DND-41 (cell line): ENCODE measurements around the gene ENTPD8.

ENCODE experiments used
- ATAC-seq: fragments of 200-7000 bp; cut with Tn5 transposase; 3 replicates; pipeline ENCODE4 v1.9.1; 2021; ENCODE audit warnings: low read depth; ENCODE audit not compliant: insufficient read depth
- DNase-seq: peaks from one replicate; pipeline ENCODE4 v3.0.0-alpha.2; 2020
- H2AFZ ChIP-seq: 2 replicates; pipeline ENCODE4 v1.6.0; 2012; ENCODE audit warnings: low read depth, low read length
- H3K27ac ChIP-seq: 2 replicates; pipeline ENCODE4 v1.5.1; 2012; ENCODE audit warnings: low read length, inconsistent platforms
- H3K27me3 ChIP-seq: fragments of 200-600 bp; sonication (generic); 2 replicates; pipeline ENCODE4 v1.6.0; 2012; ENCODE audit warnings: low read length, mild to moderate bottlenecking, inconsistent platforms; ENCODE audit not compliant: insufficient read depth, poor library complexity
- H3K36me3 ChIP-seq: 2 replicates; pipeline ENCODE4 v1.5.1; 2012; ENCODE audit warnings: low read length, inconsistent platforms; ENCODE audit not compliant: insufficient read depth
- H3K4me1 ChIP-seq: 2 replicates; pipeline ENCODE4 v1.5.1; 2012; ENCODE audit warnings: mild to moderate bottlenecking, low read length; ENCODE audit not compliant: insufficient read depth
- H3K4me2 ChIP-seq: 2 replicates; pipeline ENCODE4 v1.6.0; 2012; ENCODE audit warnings: mild to moderate bottlenecking, moderate library complexity, low read length, inconsistent platforms; ENCODE audit not compliant: insufficient read depth
- H3K4me3 ChIP-seq, 2 experiments: fragments of 200-600 bp in 1 of 2; shearing (Covaris generic) in 1 of 2; 2 replicates each; pipeline ENCODE4 v1.5.1; 2012 to 2016; ENCODE audit warnings: inconsistent platforms in 2 of 2, low read length in 2 of 2, mild to moderate bottlenecking in 2 of 2, low read depth in 1 of 2, moderate library complexity in 1 of 2
- H3K79me2 ChIP-seq: 2 replicates; pipeline ENCODE4 v1.6.0; 2012; ENCODE audit warnings: low read length, inconsistent platforms; ENCODE audit not compliant: insufficient read depth
- H3K9ac ChIP-seq: 2 replicates; pipeline ENCODE4 v1.6.0; 2012; ENCODE audit warnings: low read depth, mild to moderate bottlenecking, inconsistent platforms, low read length, moderate library complexity
- H3K9me3 ChIP-seq: 2 replicates; pipeline ENCODE4 v1.5.1; 2012; ENCODE audit warnings: low read length, moderate library complexity, mild to moderate bottlenecking, inconsistent platforms; ENCODE audit not compliant: insufficient read depth, severe bottlenecking
- H4K20me1 ChIP-seq: 2 replicates; pipeline ENCODE4 v1.6.0; 2012; ENCODE audit warnings: low read length; ENCODE audit not compliant: insufficient read depth
- CTCF ChIP-seq: IDR thresholded peaks from 2 replicates; pipeline ENCODE4 v1.5.1; 2012; ENCODE audit warnings: borderline replicate concordance, low read length, moderate library complexity, mild to moderate bottlenecking; ENCODE audit not compliant: poor library complexity, severe bottlenecking; ENCODE audit errors: extremely low read depth
- EZH2 ChIP-seq: IDR thresholded peaks from 3 replicates; pipeline ENCODE4 v1.6.1; 2012; ENCODE audit warnings: borderline replicate concordance, low read depth, mild to moderate bottlenecking, moderate library complexity, low read length, inconsistent platforms; ENCODE audit not compliant: severe bottlenecking

ENTPD8 gene

GRCh38 chr9:137454597-137455358 lies 13.6 kb upstream of the ENTPD8 start:
- H3K9me3 ChIP-seq, result no peaks in the 10 kb centered on the region
- no peak overlapping the region for H3K27ac ChIP-seq
- H3K79me2 ChIP-seq, result no peaks in the 10 kb centered on the region
- H3K9ac ChIP-seq, result no peak overlapping the region
- no peaks in the 10 kb centered on the region for H3K27me3 ChIP-seq
- TF ChIP-seq EZH2 (no peak), CTCF (no peak)
- H3K4me1 ChIP-seq, result no peaks in the 10 kb centered on the region
- H4K20me1 ChIP-seq, result peaks cover 29% of the 10 kb centered on the region
- H3K4me2 ChIP-seq, result no peak overlapping the region
- ATAC-seq, result no peak
- no peak overlapping the region for H2AFZ ChIP-seq
- H3K4me3 ChIP-seq, result no peak overlapping the region
- no peak for DNase-seq
- no peaks in the 10 kb centered on the region for H3K36me3 ChIP-seq

- no peaks in the 10 kb centered on the region for H3K36me3 ChIP-seq
- H2AFZ ChIP-seq, result no peak overlapping the region
- no peak for ATAC-seq
- TF ChIP-seq EZH2, result no peak
- TF ChIP-seq CTCF, result no peak
- H3K9ac ChIP-seq, result no peak overlapping the region
- no peaks in the 10 kb centered on the region for H3K27me3 ChIP-seq
- no peaks in the 10 kb centered on the region for H3K4me1 ChIP-seq
- no peak overlapping the region for H3K4me2 ChIP-seq
- no peak overlapping the region for H3K4me3 ChIP-seq
- H3K9me3 ChIP-seq, result no peaks in the 10 kb centered on the region
- peaks cover 29% of the 10 kb centered on the region for H4K20me1 ChIP-seq
- no peak overlapping the region for H3K27ac ChIP-seq
- DNase-seq, result no peak
- no peaks in the 10 kb centered on the region for H3K79me2 ChIP-seq
These were observed 13.0 kb upstream of the ENTPD8 start for GRCh38 chr9:137454145-137454596.

GRCh38 chr9:137453643-137454081 lies 12.5 kb upstream of the ENTPD8 start:
- Histone ChIP-seq H3K36me3 (no peaks in the 10 kb centered on the region), H3K9ac (no peak overlapping the region), H3K9me3 (no peaks in the 10 kb centered on the region), H3K4me2 (no peak overlapping the region), H2AFZ (no peak overlapping the region), H3K4me3 (no peak overlapping the region), H4K20me1 (peaks cover 32% of the 10 kb centered on the region), H3K4me1 (no peaks in the 10 kb centered on the region), H3K27me3 (no peaks in the 10 kb centered on the region), H3K79me2 (no peaks in the 10 kb centered on the region), H3K27ac (no peak overlapping the region)
- no peak for ATAC-seq
- TF ChIP-seq EZH2 (no peak), CTCF (no peak)
- no peak for DNase-seq
